GM18505 (cell line): Measurements from ENCODE around the gene RAP1B.
A peak's percentile ranks its signal among the peaks of the same experiment; 100 is the strongest.
"Not testable (repeated sequence)": the region's sequence is repeated elsewhere in the genome, so short reads cannot be mapped to it uniquely, and the experiment has no call there.

Experiments used
- ATAC-seq: cut with Tn5 transposase; IDR thresholded peaks from one replicate; pipeline ENCODE4 v1.9.1; 2021; ENCODE audit not compliant: unreplicated experiment
- POLR2A ChIP-seq: IDR thresholded peaks from 4 replicates; pipeline ENCODE4 v1.6.1; 2011; ENCODE audit warnings: borderline replicate concordance; ENCODE audit not compliant: insufficient read depth, insufficient read length; ENCODE audit errors: extremely low read depth

Gene RAP1B

GRCh38 chr12:68667896-68668295, 57.2 kb downstream of the RAP1B start:
- no peak for TF ChIP-seq POLR2A
- no peak for ATAC-seq

- no peak for TF ChIP-seq POLR2A
- ATAC-seq: no peak
Observed at GRCh38 chr12:68671179-68671578, 60.5 kb downstream of the RAP1B start.

- TF ChIP-seq POLR2A: no peak
- ATAC-seq: no peak
Observed at GRCh38 chr12:68673788-68674187, 63.1 kb downstream of the RAP1B start.

- no peak for ATAC-seq
- no peak for TF ChIP-seq POLR2A
Observed at GRCh38 chr12:68674376-68674775, 63.7 kb downstream of the RAP1B start.

GRCh38 chr12:68675101-68675842, 64.6 kb downstream of the RAP1B start:
- TF ChIP-seq POLR2A: no peak
- no peak for ATAC-seq

- not testable (repeated sequence) for ATAC-seq
Observed at GRCh38 chr12:68676854-68677253, 66.2 kb downstream of the RAP1B start.

- peak; percentile 1 for ATAC-seq
- TF ChIP-seq POLR2A: no peak
Observed at GRCh38 chr12:68686262-68686594, 75.5 kb downstream of the RAP1B start.

- peak; percentile 92 for TF ChIP-seq POLR2A
- peak; percentile 97 for ATAC-seq
Observed at GRCh38 chr12:68686595-68687521, 76.2 kb downstream of the RAP1B start, which contains the start of gene NUP107. TSS of gene NUP107 (plus strand) at chr12:68686978. CDS start at chr12:68687066, 88 bp downstream.

GRCh38 chr12:68695454-68695853, 84.8 kb downstream of the RAP1B start:
- ATAC-seq: no peak
- TF ChIP-seq POLR2A: no peak

GRCh38 chr12:68699486-68699885, 88.8 kb downstream of the RAP1B start:
- ATAC-seq: no peak
- no peak for TF ChIP-seq POLR2A
